ENCODE measurements around the gene PDE6B.
"Not testable (repeated sequence)": the region's sequence is repeated elsewhere in the genome, so short reads cannot be mapped to it uniquely, and the experiment has no call there.

The PDE6B gene

DNA sequence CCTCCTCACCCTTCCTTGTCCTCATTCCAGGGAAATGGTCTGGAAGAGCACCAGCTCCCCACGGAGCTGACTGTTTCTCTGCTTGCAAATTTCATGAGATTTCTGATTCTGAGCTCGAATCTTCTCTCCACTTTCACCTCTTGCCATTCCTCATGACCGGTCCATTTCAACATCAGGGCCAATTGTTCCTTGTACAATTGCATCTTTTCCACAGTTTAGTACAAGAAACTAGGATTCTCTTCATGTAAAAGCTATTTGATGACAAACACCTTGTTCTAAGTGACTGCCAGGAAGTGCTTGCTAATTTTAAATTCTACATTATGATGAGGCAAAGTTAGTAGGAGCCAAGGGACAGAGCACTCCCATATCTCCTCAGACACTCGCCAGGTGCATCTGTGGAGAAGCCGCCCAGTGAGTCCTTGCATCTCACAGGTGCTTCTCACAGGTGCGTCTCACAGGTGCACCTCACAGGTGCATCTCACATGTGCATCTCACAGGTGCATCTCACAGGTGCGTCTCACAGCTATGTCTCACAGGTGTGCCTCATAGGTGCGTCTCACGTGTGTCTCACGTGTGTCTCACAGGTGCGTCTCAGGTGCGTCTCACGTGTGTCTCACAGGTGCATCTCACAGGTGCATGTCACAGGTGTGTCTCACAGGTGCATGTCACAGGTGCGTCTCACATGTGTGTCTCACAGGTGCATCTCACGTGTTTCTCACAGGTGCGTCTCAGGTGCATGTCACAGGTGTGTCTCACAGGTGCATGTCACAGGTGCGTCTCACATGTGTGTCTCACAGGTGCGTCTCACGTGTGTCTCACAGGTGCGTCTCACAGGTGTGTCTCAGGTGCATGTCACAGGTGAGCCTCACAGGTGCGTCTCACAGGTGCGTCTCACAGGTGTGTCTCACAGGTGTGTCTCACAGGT lies 3.0 kb upstream of the PDE6B start:
- DNase-seq (ENCODE audit: low read depth): no peak

- no peak for DNase-seq (ENCODE audit: low read depth)
Measured at GRCh38 chr4:622996-623913, 2.1 kb upstream of the PDE6B start.

GRCh38 chr4:623914-624566 lies 1.3 kb upstream of the PDE6B start:
- DNase-seq (ENCODE audit: low read depth): no peak

DNA sequence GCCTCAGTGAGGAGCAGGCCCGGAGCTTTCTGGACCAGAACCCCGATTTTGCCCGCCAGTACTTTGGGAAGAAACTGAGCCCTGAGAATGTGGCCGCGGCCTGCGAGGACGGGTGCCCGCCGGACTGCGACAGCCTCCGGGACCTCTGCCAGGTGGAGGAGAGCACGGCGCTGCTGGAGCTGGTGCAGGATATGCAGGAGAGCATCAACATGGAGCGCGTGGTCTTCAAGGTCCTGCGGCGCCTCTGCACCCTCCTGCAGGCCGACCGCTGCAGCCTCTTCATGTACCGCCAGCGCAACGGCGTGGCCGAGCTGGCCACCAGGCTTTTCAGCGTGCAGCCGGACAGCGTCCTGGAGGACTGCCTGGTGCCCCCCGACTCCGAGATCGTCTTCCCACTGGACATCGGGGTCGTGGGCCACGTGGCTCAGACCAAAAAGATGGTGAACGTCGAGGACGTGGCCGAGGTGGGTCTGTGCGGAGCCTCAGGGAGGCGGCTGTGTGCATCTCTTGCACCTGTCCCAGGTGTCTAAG lies 323 bp downstream of the PDE6B start:
- DNase-seq (ENCODE audit: low read depth): no peak

GRCh38 chr4:626201-627091 lies 1.1 kb downstream of the PDE6B start:
- DNase-seq (ENCODE audit: low read depth): no peak

DNA sequence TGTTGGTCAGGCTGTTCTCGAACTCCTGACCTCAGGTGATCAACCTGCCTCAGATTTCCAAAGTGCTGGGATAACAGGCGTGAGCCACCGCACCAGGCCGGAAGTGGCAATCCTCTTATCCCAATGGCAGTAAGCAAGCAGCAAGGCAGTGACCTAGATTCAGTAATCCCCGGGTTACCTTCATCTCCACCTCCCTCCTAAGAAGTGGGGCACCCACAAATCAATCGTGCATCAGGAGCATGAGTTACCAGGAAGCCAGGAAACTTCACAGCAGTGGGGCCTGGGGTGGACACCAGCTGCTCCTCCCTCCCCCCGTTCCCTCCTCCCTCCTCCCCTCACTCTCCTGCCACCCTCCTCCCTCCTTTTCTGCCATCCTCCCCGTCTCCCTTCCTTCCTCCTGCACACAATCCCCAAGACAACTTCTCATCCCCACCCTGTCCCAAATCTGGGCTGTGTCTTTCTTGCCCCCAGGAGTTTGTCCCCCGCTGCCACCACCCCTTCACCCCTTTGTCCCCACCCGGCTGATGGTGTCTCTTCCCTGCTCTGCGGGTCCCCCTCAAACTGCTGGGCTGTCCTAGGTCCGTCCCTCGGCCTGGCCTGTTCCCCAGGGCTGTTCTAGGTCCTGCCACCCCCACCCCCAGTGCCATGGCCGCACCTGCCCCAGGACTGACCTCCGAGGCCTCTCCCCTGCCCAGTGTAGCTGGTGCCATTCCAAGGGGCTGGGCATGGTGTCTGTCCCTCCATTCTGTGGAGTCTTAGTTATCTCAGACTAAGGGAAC lies 2.2 kb downstream of the PDE6B start:
- DNase-seq (ENCODE audit: low read depth): no peak

DNA sequence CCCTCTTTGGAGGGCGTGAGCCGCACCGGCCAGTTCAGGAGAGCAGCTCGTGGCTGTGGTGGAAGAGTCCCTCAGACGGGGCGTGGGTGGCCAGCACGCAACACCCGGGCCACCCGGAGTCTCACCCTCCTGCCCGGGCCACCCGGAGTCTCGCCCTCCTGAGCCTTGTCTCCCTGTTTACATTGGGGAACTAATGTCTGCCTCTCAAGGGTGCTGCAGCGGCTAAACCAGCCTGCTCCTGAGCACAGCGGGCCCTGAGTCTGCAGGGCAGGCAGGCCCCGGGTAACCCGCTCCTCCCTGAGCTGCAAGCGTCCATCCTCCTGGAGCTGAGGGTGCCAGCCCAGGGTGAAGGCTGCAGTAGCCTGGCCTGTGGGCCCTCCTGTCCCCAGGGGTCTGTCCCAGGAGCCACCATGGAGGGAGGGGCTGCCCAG lies 3.0 kb downstream of the PDE6B start:
- no peak for DNase-seq (ENCODE audit: low read depth)

- DNase-seq (ENCODE audit: low read depth): no peak
Measured at GRCh38 chr4:628821-629635, 3.7 kb downstream of the PDE6B start.

DNA sequence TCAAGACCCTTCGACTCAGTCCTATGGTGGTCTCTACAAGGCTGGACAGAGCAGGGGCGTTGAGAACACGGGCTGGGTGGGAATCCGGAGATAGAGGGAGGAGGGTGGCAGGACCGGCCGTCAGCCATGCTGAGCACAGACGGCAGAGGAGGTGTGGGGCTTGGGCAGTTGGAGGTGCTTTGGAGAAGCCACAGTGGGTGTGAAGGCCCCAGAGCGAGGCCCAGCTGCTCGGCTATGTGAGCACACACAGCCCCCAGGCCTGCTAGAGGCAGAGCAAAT lies 4.2 kb downstream of the PDE6B start:
- no peak for DNase-seq (ENCODE audit: low read depth)

GRCh38 chr4:629915-630641 lies 4.7 kb downstream of the PDE6B start:
- no peak for DNase-seq (ENCODE audit: low read depth)

- no peak for DNase-seq (ENCODE audit: low read depth)
Measured at GRCh38 chr4:630656-631055, 5.3 kb downstream of the PDE6B start.

GRCh38 chr4:632196-632790 lies 6.9 kb downstream of the PDE6B start:
- DNase-seq (ENCODE audit: low read depth): no peak

DNA sequence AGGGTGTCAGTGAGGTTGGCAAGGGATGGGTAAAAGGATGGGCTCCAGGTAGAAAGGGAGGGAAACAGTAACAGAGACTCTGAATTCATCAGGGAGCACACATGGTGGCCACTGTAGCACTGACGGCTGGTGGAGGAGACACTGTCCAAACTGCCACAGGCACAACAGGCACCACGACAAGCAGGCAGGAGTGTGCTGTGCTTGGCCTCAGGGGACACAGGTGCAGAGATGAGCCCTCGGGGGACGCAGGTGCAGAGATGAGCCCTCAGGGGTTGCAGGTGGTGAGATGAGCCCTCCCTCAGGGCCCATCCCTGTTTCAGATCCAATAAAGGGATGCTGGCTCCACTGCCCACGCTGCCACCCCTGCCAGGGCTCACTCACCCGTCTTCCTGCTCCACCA lies 7.6 kb downstream of the PDE6B start:
- no peak for DNase-seq (ENCODE audit: low read depth)

DNA sequence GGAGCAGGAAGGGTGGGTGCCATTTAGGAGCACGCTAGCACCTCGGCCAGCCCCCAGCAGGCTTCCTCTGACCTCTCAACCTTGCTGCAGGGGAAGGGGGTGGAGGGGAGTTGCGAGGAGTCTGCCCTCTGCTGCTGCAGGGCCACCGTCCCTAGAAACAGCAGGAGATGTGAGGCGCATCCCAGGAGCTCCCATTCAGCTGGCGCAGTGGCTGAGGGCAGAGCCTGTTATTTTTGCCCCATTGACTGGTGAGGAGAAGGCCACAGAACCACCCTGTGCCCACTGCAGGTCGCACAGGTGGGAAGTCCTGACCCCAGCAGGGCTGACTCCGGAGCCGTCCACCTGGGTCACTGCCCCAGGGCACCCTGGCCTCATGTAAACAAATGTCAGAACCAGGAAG lies 8.0 kb downstream of the PDE6B start:
- DNase-seq (ENCODE audit: low read depth): no peak

GRCh38 chr4:633976-634598 lies 8.7 kb downstream of the PDE6B start:
- DNase-seq (ENCODE audit: low read depth): no peak

DNA sequence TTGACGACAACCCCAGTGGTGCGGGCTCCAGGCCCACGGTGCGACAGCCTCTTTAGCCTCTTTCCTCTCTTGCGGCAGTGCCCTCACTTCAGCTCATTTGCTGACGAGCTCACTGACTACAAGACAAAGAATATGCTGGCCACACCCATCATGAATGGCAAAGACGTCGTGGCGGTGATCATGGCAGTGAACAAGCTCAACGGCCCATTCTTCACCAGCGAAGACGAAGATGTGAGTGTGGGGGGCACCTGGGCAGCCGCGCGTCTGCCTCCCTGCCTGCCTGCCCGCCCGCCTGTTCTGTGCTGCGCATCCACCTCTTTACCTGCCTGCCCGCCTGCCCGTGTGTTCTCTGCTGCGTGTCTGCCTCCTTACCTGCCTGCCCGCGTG lies 9.2 kb downstream of the PDE6B start:
- no peak for DNase-seq (ENCODE audit: low read depth)

DNA sequence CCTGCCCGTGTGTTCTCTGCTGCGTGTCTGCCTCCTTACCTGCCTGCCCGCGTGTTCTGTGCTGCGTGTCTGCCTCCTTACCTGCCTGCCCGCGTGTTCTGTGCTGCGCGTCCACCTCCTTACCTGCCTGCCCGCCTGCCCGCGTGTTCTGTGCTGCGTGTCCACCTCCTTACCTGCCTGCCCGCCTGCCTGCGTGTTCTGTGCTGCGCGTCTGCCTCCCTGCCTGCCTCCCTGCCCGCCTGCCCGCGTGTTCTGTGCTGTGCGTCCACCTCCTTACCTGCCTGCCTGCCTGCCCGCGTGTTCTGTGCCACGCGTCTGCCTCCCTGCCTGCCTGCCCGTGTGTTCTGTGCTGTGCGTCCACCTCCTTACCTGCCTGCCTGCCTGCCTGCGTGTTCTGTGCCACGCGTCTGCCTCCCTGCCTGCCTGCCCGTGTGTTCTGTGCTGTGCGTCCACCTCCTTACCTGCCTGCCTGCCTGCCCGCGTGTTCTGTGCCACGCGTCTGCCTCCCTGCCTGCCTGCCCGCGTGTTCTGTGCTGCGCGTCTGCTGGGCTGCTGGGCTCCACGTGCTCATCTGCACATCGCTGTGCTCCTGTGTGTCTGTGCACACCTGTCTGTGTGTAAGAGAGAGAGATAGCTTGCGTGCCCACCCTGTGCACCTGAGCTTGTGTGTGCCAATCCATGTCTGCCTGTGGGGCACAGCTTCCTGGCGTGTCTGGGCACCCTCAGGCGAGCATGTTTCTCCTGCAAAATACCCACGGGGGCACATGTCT lies 9.9 kb downstream of the PDE6B start:
- not testable (repeated sequence) for DNase-seq (ENCODE audit: low read depth)
